Measurements from ENCODE around the gene GRK5.

- TF ChIP-seq EZH2 (IDR thresholded peaks at IDR 0.05; ENCODE audit: insufficient read depth, poor library complexity, severe bottlenecking) (no peak), EZH2phosphoT487 (IDR thresholded peaks at IDR 0.05; ENCODE audit: insufficient read depth, low read depth) (no peak)
Measured at GRCh38 chr10:119445311-119445934, 238.1 kb downstream of the GRK5 start.
